NCI-H146 treated with DMSO at 0.1 percent for 48 hours (cell line): Measurements from ENCODE around the gene COMMD2.

ENCODE experiments used
- DNase-seq: peaks from one replicate; lab custom pipeline; 2025; ENCODE audit not compliant: unreplicated experiment; lab: John Stamatoyannopoulos, UW

The COMMD2 gene

GRCh38 chr3:149764302-149764701, 12.0 kb upstream of the COMMD2 start:
- DNase-seq = no peak

- no peak for DNase-seq
Observed at GRCh38 chr3:149763565-149764195, 11.4 kb upstream of the COMMD2 start.

GRCh38 chr3:149753717-149754116, 1.4 kb upstream of the COMMD2 start:
- DNase-seq = no peak

GRCh38 chr3:149752788-149753136, 473 bp upstream of the COMMD2 start:
- no peak for DNase-seq

- no peak for DNase-seq
Observed at GRCh38 chr3:149751551-149751950, 738 bp downstream of the COMMD2 start.

GRCh38 chr3:149744606-149745005, 7.7 kb downstream of the COMMD2 start:
- DNase-seq = no peak

- no peak for DNase-seq
Observed at GRCh38 chr3:149744151-149744550, 8.1 kb downstream of the COMMD2 start.

- DNase-seq = no peak
Observed at GRCh38 chr3:149739396-149739795, 12.9 kb downstream of the COMMD2 start.

GRCh38 chr3:149738876-149739275, 13.4 kb downstream of the COMMD2 start:
- no peak for DNase-seq

GRCh38 chr3:149736953-149737205, 15.4 kb downstream of the COMMD2 start:
- no peak for DNase-seq

GRCh38 chr3:149736175-149736952, 15.9 kb downstream of the COMMD2 start:
- DNase-seq = no peak

GRCh38 chr3:149732234-149732633, 20.1 kb downstream of the COMMD2 start:
- DNase-seq = no peak

GRCh38 chr3:149727656-149728055, 24.6 kb downstream of the COMMD2 start:
- DNase-seq = no peak

- DNase-seq = no peak
Observed at GRCh38 chr3:149726716-149727407, 25.4 kb downstream of the COMMD2 start.

GRCh38 chr3:149723781-149724180, 28.5 kb downstream of the COMMD2 start:
- DNase-seq = no peak

GRCh38 chr3:149720918-149721317, 31.4 kb downstream of the COMMD2 start:
- no peak for DNase-seq

GRCh38 chr3:149717391-149718056, 34.8 kb downstream of the COMMD2 start:
- peak; percentile 57 for DNase-seq

- DNase-seq = no peak
Observed at GRCh38 chr3:149716984-149717383, 35.3 kb downstream of the COMMD2 start.

GRCh38 chr3:149715247-149715646, 37.0 kb downstream of the COMMD2 start:
- DNase-seq = no peak

- no peak for DNase-seq
Observed at GRCh38 chr3:149713730-149714654, 38.3 kb downstream of the COMMD2 start.

- DNase-seq = no peak
Observed at GRCh38 chr3:149706905-149707304, 45.4 kb downstream of the COMMD2 start.
